GM12878 (cell line): ENCODE results near the gene MSS51.

ENCODE experiments used
- CBFB ChIP-seq: IDR thresholded peaks from 2 replicates; pipeline ENCODE4 v1.6.1; 2016; ENCODE audit warnings: antibody characterized with exemption, low read depth
- POLR2A ChIP-seq: IDR thresholded peaks from 2 replicates; pipeline ENCODE4 v1.6.1; 2011; ENCODE audit warnings: low read depth, mild to moderate bottlenecking, low read length
- POLR2AphosphoS5 ChIP-seq: IDR thresholded peaks from 2 replicates; pipeline ENCODE4 v1.6.1; 2011; ENCODE audit warnings: mild to moderate bottlenecking, low read length, inconsistent platforms
- TAF1 ChIP-seq: IDR thresholded peaks from 2 replicates; pipeline ENCODE4 v1.6.1; 2011; ENCODE audit warnings: mild to moderate bottlenecking, low read depth, low read length, borderline replicate concordance
- TBL1XR1 ChIP-seq: IDR thresholded peaks from 2 replicates; pipeline ENCODE4 v1.6.1; 2012; ENCODE audit warnings: low read depth, low read length, improper control_type of control experiment
- TF ChIP-seq, protein P1 (sequence below): IDR thresholded peaks from 2 replicates; pipeline ENCODE4 v1.6.1; 2012; ENCODE audit warnings: low read depth, low read length, improper control_type of control experiment

DNA sequence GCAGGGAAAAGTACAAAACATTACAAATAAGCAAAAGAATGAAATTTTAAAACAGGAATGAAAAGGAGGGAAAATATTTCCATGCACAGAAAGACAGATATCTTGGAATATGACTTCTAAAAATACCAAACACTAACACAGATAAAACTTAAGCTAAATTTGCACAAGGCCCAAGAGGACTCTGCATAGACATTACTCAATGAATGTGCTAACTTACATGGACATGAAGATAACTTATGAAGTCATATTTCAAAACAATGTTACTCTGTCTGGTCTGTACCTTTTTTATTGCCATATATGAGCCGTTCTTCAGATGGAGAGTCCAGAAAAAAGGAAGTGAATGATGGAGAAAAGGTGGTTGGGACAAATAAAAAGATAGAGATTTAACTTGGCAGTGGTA is 15.0 kb upstream of the MSS51 start:
- no peak for TF ChIP-seq TAF1
- TF ChIP-seq CBFB = no peak
- TF ChIP-seq POLR2AphosphoS5 = no peak
- no peak for TF ChIP-seq TBL1XR1
- TF ChIP-seq, protein P1, sequence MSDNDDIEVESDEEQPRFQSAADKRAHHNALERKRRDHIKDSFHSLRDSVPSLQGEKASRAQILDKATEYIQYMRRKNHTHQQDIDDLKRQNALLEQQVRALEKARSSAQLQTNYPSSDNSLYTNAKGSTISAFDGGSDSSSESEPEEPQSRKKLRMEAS = no peak
- no peak for TF ChIP-seq POLR2A
